OCI-LY3 (cell line): Measurements from ENCODE around the gene PPP2R1B.

Source experiments
- H2AFZ ChIP-seq: fragments of 200-600, 300-600 bp; shearing (Covaris generic); 2 replicates; pipeline ENCODE4 v1.6.0; 2014; ENCODE audit warnings: antibody characterized with exemption, low read depth, low read length
- H3K27ac ChIP-seq: fragments of 200-600, 300-600 bp; sonication (generic); 2 replicates; pipeline ENCODE4 v1.5.1; 2014; ENCODE audit warnings: mild to moderate bottlenecking, low read length, moderate library complexity, mixed read lengths
- H3K27me3 ChIP-seq: fragments of 200-600, 300-600 bp; sonication (generic); 2 replicates; pipeline ENCODE4 v1.6.1; 2014; ENCODE audit warnings: low read depth, low read length, mixed read lengths
- H3K36me3 ChIP-seq: fragments of 200-600, 300-600 bp; sonication (generic); replicated peaks from 2 replicates; pipeline ENCODE3; 2014; ENCODE audit warnings: low read depth, low read length, mixed read lengths
- H3K4me1 ChIP-seq: fragments of 300-600, 200-600 bp; sonication (generic); 2 replicates; pipeline ENCODE4 v1.6.1; 2014; ENCODE audit warnings: low read length, mixed read lengths
- H3K4me2 ChIP-seq: fragments of 200-600, 300-600 bp; sonication (generic); 2 replicates; pipeline ENCODE4 v1.6.1; 2014; ENCODE audit warnings: low read length, mixed read lengths
- H3K4me3 ChIP-seq: fragments of 300-600, 200-600 bp; sonication (generic); 2 replicates; pipeline ENCODE4 v1.5.1; 2014; ENCODE audit warnings: antibody characterized with exemption, mild to moderate bottlenecking, low read length, moderate library complexity
- H3K79me2 ChIP-seq: fragments of 300-600, 200-600 bp; shearing (Covaris generic); 2 replicates; pipeline ENCODE4 v1.6.1; 2014; ENCODE audit warnings: mild to moderate bottlenecking, low read length, mixed read lengths
- H3K9ac ChIP-seq: fragments of 300-600, 200-600 bp; shearing (Covaris generic); 2 replicates; pipeline ENCODE4 v1.6.0; 2014; ENCODE audit warnings: mild to moderate bottlenecking, low read length, moderate library complexity
- H3K9me3 ChIP-seq: fragments of 200-600, 300-600 bp; shearing (Covaris generic); 2 replicates; pipeline ENCODE4 v1.6.1; 2014; ENCODE audit warnings: low read length, mixed read lengths; ENCODE audit not compliant: insufficient read depth
- H4K20me1 ChIP-seq: fragments of 200-600, 300-600 bp; sonication (generic); 2 replicates; pipeline ENCODE4 v1.6.1; 2016; ENCODE audit warnings: low read length, mixed read lengths; ENCODE audit not compliant: insufficient read depth
- EZH2phosphoT487 ChIP-seq: fragments of 200-600 bp; shearing (Covaris generic); IDR thresholded peaks from 2 replicates; pipeline ENCODE4 v1.6.1; 2018; ENCODE audit warnings: antibody characterized with exemption, mixed run types, low read depth
- TF ChIP-seq, protein P1 (sequence below): fragments of 200-600, 300-600 bp; sonication (generic); IDR thresholded peaks from 2 replicates; pipeline ENCODE4 v1.5.1; 2014; ENCODE audit warnings: antibody characterized with exemption, low read length, low read depth

PPP2R1B gene

DNA sequence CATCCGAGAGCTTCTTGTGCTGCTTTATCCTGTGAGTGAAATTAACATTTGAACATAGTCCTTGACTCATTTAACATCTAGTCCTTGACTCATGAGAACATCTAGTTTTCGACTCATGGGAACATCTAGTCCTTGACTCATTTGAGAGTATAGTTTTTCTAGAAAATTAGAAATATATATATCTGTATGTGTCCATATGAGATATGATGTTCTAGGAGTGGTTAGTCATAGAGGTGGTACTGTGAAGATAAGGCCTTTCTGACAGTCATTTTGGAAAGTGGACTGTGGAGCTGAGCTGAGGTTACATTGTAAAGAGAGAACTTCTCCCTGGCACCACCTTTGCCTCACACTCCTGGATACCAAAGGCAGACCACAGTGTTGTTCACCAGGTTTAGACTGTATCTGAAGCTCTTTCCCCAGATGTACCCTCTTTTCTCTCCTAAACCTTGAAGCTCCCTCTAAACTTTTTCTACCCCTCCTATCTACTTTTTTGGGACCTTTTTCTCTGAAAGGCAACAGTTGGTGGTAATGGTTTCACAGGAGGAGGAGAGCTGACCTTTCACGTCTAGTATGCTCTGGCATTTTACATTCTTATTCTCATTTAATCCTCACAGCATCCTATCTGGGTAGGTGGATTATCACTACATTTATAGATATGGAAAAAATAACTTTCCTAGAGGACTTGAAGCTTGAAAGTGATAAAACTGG lies 67.2 kb downstream of the PPP2R1B start:
- H3K4me3 ChIP-seq = no peak overlapping the region
- no peak overlapping the region for H3K4me2 ChIP-seq
- H3K27ac ChIP-seq = no peak overlapping the region
- H3K4me1 ChIP-seq = peaks cover 5% of the 10 kb centered on the region; the same call in 1 of the 2 replicates
- H3K9ac ChIP-seq = no peak overlapping the region
- no peaks in the 10 kb centered on the region for H3K27me3 ChIP-seq
- H4K20me1 ChIP-seq = peaks cover 7% of the 10 kb centered on the region
- H3K9me3 ChIP-seq = no peaks in the 10 kb centered on the region
- H3K79me2 ChIP-seq = no peaks in the 10 kb centered on the region; the same call in 1 of the 2 replicates
- no peak overlapping the region for H2AFZ ChIP-seq
- H3K36me3 ChIP-seq = peaks cover 12% of the 10 kb centered on the region
- TF ChIP-seq EZH2phosphoT487 = no peak
- TF ChIP-seq, protein P1, sequence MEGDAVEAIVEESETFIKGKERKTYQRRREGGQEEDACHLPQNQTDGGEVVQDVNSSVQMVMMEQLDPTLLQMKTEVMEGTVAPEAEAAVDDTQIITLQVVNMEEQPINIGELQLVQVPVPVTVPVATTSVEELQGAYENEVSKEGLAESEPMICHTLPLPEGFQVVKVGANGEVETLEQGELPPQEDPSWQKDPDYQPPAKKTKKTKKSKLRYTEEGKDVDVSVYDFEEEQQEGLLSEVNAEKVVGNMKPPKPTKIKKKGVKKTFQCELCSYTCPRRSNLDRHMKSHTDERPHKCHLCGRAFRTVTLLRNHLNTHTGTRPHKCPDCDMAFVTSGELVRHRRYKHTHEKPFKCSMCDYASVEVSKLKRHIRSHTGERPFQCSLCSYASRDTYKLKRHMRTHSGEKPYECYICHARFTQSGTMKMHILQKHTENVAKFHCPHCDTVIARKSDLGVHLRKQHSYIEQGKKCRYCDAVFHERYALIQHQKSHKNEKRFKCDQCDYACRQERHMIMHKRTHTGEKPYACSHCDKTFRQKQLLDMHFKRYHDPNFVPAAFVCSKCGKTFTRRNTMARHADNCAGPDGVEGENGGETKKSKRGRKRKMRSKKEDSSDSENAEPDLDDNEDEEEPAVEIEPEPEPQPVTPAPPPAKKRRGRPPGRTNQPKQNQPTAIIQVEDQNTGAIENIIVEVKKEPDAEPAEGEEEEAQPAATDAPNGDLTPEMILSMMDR = no peak

DNA sequence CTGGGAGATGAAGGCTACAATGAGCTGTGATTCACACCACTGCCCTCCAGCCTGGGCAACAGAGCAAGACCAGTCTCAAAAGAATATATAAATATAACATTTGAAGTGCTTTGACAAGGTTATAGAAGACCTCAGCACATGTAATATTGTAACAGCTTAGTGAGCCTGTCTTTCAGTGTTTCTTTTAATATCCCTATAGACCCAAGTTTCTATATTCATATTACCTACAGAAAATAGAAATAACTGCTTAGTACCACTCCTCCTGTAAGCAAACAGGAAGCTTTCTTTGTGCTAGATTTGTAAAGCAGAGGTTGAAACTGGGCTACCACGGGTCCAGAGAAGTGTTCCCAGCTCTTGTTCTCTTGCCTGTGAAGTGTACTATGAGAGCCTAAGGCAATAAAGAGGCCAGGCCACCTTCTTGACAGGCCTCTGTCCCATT lies 68.2 kb downstream of the PPP2R1B start:
- H2AFZ ChIP-seq = no peak overlapping the region
- H3K4me2 ChIP-seq = no peak overlapping the region
- peaks cover 2% of the 10 kb centered on the region for H3K36me3 ChIP-seq
- H3K9me3 ChIP-seq = no peaks in the 10 kb centered on the region
- no peaks in the 10 kb centered on the region; the same call in 1 of the 2 replicates for H3K79me2 ChIP-seq
- H3K27me3 ChIP-seq = no peaks in the 10 kb centered on the region
- peaks cover 7% of the 10 kb centered on the region; the same call in 1 of the 2 replicates for H3K4me1 ChIP-seq
- H3K4me3 ChIP-seq = no peak overlapping the region
- peaks cover 7% of the 10 kb centered on the region for H4K20me1 ChIP-seq
- no peak overlapping the region for H3K27ac ChIP-seq
- H3K9ac ChIP-seq = no peak overlapping the region
- TF ChIP-seq EZH2phosphoT487 = no peak
- TF ChIP-seq, protein P1 = no peak

- H2AFZ ChIP-seq = no peak overlapping the region
- H3K9me3 ChIP-seq = no peaks in the 10 kb centered on the region
- TF ChIP-seq EZH2phosphoT487 = no peak
- TF ChIP-seq, protein P1 = no peak
- no peak overlapping the region for H3K4me3 ChIP-seq
- no peak overlapping the region for H3K27ac ChIP-seq
- no peaks in the 10 kb centered on the region for H3K36me3 ChIP-seq
- H3K4me2 ChIP-seq = no peak overlapping the region
- peaks cover 7% of the 10 kb centered on the region for H4K20me1 ChIP-seq
- H3K27me3 ChIP-seq = no peaks in the 10 kb centered on the region
- H3K9ac ChIP-seq = no peak overlapping the region
- H3K79me2 ChIP-seq = no peaks in the 10 kb centered on the region; the same call in 1 of the 2 replicates
- H3K4me1 ChIP-seq = peaks cover 7% of the 10 kb centered on the region; the same call in 1 of the 2 replicates
These were observed 69.6 kb downstream of the PPP2R1B start for GRCh38 chr11:111696556-111696955.

DNA sequence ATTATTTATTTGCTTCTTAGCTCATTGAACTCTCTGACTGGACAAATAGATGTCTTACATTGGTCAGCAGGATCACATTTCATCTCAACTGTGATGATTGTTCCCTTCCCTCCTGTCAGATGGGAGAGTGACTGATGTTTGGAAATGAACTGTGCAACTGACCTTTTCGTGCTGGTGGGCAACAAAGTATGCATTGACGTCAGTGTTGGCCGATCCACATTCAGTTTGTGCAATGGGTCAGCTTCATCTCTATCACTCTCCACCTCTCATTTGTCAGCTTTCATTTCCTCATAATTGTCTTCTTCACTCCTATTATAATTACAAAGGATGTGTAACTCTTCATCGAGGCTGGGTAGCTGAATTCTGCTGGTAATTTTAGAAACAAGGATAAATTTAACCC lies 71.3 kb downstream of the PPP2R1B start:
- TF ChIP-seq, protein P1 = no peak
- TF ChIP-seq EZH2phosphoT487 = no peak
- Histone ChIP-seq H3K27ac (no peak overlapping the region), H3K27me3 (no peaks in the 10 kb centered on the region), H3K9ac (no peak overlapping the region), H3K4me2 (no peak overlapping the region), H2AFZ (no peak overlapping the region), H3K79me2 (no peaks in the 10 kb centered on the region), H3K4me1 (peaks cover 7% of the 10 kb centered on the region; the same call in 1 of the 2 replicates), H3K9me3 (no peaks in the 10 kb centered on the region), H3K36me3 (no peaks in the 10 kb centered on the region), H4K20me1 (peaks cover 3% of the 10 kb centered on the region), H3K4me3 (no peak overlapping the region)
